ENCODE data around the gene SETD6.

GRCh38 chr16:58498341-58499091 is 16.8 kb upstream of the SETD6 start:
- TF ChIP-seq EZH2 (IDR thresholded peaks at IDR 0.05) (no peak), POLR2AphosphoS5 (IDR thresholded peaks at IDR 0.05; ENCODE audit: borderline replicate concordance, low read depth, low read length) (no peak), FOXP2 (optimal IDR thresholded peaks at IDR 0.05; ENCODE audit: control extremely low read depth, extremely low read length, insufficient read depth) (no peak)
